HepG2 (cell line): Measurements from ENCODE around the gene ITCH. TPM values are rescaled to one million over a fixed set of nuclear protein-coding genes. Genes with fewer than 3 reads are reported as not detected.

ENCODE experiments used
- ATF7-NPFF ChIP-seq: sonication (generic); formaldehyde crosslinking; IDR thresholded peaks from 2 replicates; pipeline ENCODE4 v1.8.1; 2023; ENCODE audit warnings: mild to moderate bottlenecking, low read depth, missing genetic modification reagents, moderate library complexity
- ELF3 ChIP-seq: IDR thresholded peaks from 2 replicates; pipeline ENCODE4 v1.6.1; 2016; ENCODE audit warnings: missing genetic modification reagents, missing compliant biosample characterization
- FOXC1 ChIP-seq: sonication (generic); formaldehyde crosslinking; IDR thresholded peaks from 2 replicates; pipeline ENCODE4 v1.8.0; 2022; ENCODE audit warnings: mild to moderate bottlenecking, missing genetic modification reagents, borderline replicate concordance
- GZF1 ChIP-seq: sonication (generic); formaldehyde crosslinking; IDR thresholded peaks from 2 replicates; pipeline ENCODE4 v1.5.1; 2020; ENCODE audit warnings: mild to moderate bottlenecking, missing genetic modification reagents
- HDAC1 ChIP-seq: sonication (generic); formaldehyde crosslinking; IDR thresholded peaks from 2 replicates; pipeline ENCODE4 v1.5.1; 2020; ENCODE audit warnings: mild to moderate bottlenecking, missing genetic modification reagents
- HDAC6 ChIP-seq: fragments of 200-600 bp; sonication (generic); IDR thresholded peaks from 2 replicates; pipeline ENCODE4 v1.7.0; 2017; ENCODE audit warnings: mild to moderate bottlenecking, antibody characterized with exemption, low read length, low read depth
- ISL2 ChIP-seq: sonication (generic); formaldehyde crosslinking; IDR thresholded peaks from 2 replicates; pipeline ENCODE4 v1.5.0; 2020; ENCODE audit warnings: missing genetic modification reagents
- KDM2A ChIP-seq: sonication (generic); formaldehyde crosslinking; IDR thresholded peaks from 2 replicates; pipeline ENCODE4 v1.4.0; 2020; ENCODE audit warnings: low read depth, missing genetic modification reagents, borderline replicate concordance
- KLF15 ChIP-seq: sonication (generic); formaldehyde crosslinking; IDR thresholded peaks from 2 replicates; pipeline ENCODE4 v1.8.1; 2023; ENCODE audit warnings: borderline replicate concordance, mild to moderate bottlenecking, inconsistent platforms, missing genetic modification reagents, mixed read lengths
- MYNN ChIP-seq: sonication (generic); formaldehyde crosslinking; IDR thresholded peaks from 2 replicates; pipeline ENCODE4 v1.4.0; 2020; ENCODE audit warnings: mild to moderate bottlenecking, low read depth, missing genetic modification reagents
- NCOA1 ChIP-seq: sonication (generic); formaldehyde crosslinking; IDR thresholded peaks from 2 replicates; pipeline ENCODE4 v1.9.0; 2021; ENCODE audit warnings: missing genetic modification reagents
- SKIL ChIP-seq: sonication (generic); formaldehyde crosslinking; IDR thresholded peaks from 2 replicates; pipeline ENCODE4 v1.8.0; 2022; ENCODE audit warnings: missing genetic modification reagents, mild to moderate bottlenecking, moderate library complexity, borderline replicate concordance
- SNRNP70 ChIP-seq: fragments of 200-400 bp; formaldehyde crosslinking; IDR thresholded peaks from 2 replicates; pipeline ENCODE4 v1.6.1; 2017; ENCODE audit warnings: mild to moderate bottlenecking, low read depth, low read length, moderate library complexity
- ZBTB7B ChIP-seq: sonication (generic); formaldehyde crosslinking; IDR thresholded peaks from 2 replicates; pipeline ENCODE4 v1.4.0; 2020; ENCODE audit warnings: missing genetic modification reagents
- ZFP41 ChIP-seq: sonication (generic); formaldehyde crosslinking; IDR thresholded peaks from 2 replicates; pipeline ENCODE4 v1.4.0; 2020; ENCODE audit warnings: mild to moderate bottlenecking, missing genetic modification reagents, borderline replicate concordance
- ZFYVE20 ChIP-seq: sonication (generic); formaldehyde crosslinking; IDR thresholded peaks from 2 replicates; pipeline ENCODE4 v1.8.0; 2023; ENCODE audit warnings: low read depth, mild to moderate bottlenecking, moderate library complexity, missing genetic modification reagents, borderline replicate concordance
- ZNF20 ChIP-seq: sonication (generic); formaldehyde crosslinking; IDR thresholded peaks from 2 replicates; pipeline ENCODE4 v1.4.0; 2020; ENCODE audit warnings: mild to moderate bottlenecking, moderate library complexity, missing genetic modification reagents
- ZNF235 ChIP-seq: sonication (generic); formaldehyde crosslinking; IDR thresholded peaks from 2 replicates; pipeline ENCODE4 v1.8.1; 2023; ENCODE audit warnings: mild to moderate bottlenecking, missing genetic modification reagents, borderline replicate concordance
- ZNF251 ChIP-seq: sonication (generic); formaldehyde crosslinking; IDR thresholded peaks from 2 replicates; pipeline ENCODE4 v1.9.0; 2021; ENCODE audit warnings: mild to moderate bottlenecking, missing genetic modification reagents
- ZNF256 ChIP-seq: sonication (generic); formaldehyde crosslinking; conservative IDR thresholded peaks from 2 replicates; pipeline ENCODE4 v1.4.0; 2020; ENCODE audit warnings: missing genetic modification reagents
- ZNF276 ChIP-seq: sonication (generic); formaldehyde crosslinking; IDR thresholded peaks from 2 replicates; pipeline ENCODE4 v1.4.0; 2020; ENCODE audit warnings: mild to moderate bottlenecking, low read depth, missing genetic modification reagents
- ZNF317 ChIP-seq: sonication (generic); formaldehyde crosslinking; IDR thresholded peaks from 2 replicates; pipeline ENCODE4 v1.5.0; 2020; ENCODE audit warnings: mild to moderate bottlenecking, missing genetic modification reagents
- ZNF501 ChIP-seq: sonication (generic); formaldehyde crosslinking; IDR thresholded peaks from 2 replicates; pipeline ENCODE4 v1.5.1; 2020; ENCODE audit warnings: mild to moderate bottlenecking, moderate library complexity, missing genetic modification reagents
- ZNF569 ChIP-seq: sonication (generic); formaldehyde crosslinking; IDR thresholded peaks from 2 replicates; pipeline ENCODE4 v1.5.0; 2020; ENCODE audit warnings: mild to moderate bottlenecking, missing genetic modification reagents, moderate library complexity, borderline replicate concordance
- ZNF761 ChIP-seq: sonication (generic); formaldehyde crosslinking; conservative IDR thresholded peaks from 2 replicates; pipeline ENCODE4 v1.4.0; 2020; ENCODE audit warnings: mild to moderate bottlenecking, missing genetic modification reagents
- ZNF772 ChIP-seq: sonication (generic); formaldehyde crosslinking; IDR thresholded peaks from 2 replicates; pipeline ENCODE4 v1.5.0; 2020; ENCODE audit warnings: mild to moderate bottlenecking, missing genetic modification reagents
- ZNF790 ChIP-seq: sonication (generic); formaldehyde crosslinking; IDR thresholded peaks from 2 replicates; pipeline ENCODE4 v1.8.0; 2022; ENCODE audit warnings: missing genetic modification reagents, mild to moderate bottlenecking, borderline replicate concordance
- ZNF816 ChIP-seq: sonication (generic); formaldehyde crosslinking; IDR thresholded peaks from 2 replicates; pipeline ENCODE4 v1.8.0; 2022; ENCODE audit warnings: missing genetic modification reagents, mild to moderate bottlenecking, borderline replicate concordance
- ZNF883 ChIP-seq: sonication (generic); formaldehyde crosslinking; IDR thresholded peaks from 2 replicates; pipeline ENCODE4 v1.5.1; 2020; ENCODE audit warnings: mild to moderate bottlenecking, missing genetic modification reagents; ENCODE audit errors: not compliant biosample characterization
- polyA plus RNA-seq, 8 experiments: library from polyadenylated mRNA; depleted of rRNA in 3 of 8; stranded (reverse) in 7 of 8; unstranded in 1 of 8; fragments of >200 nt; fragmentation: Illumina TruSeq in 4 of 8; extraction: Trizol in 4 of 8; gene quantifications; 2 replicates each; pipeline versions ENCODE4 v1.2.1 to v1.2.3, GENCODE V29; 2011 to 2016; ENCODE audit warnings: low read depth in 4 of 8, missing spikeins in 1 of 8, mixed read lengths in 1 of 8; ENCODE audit not compliant: insufficient read depth in 1 of 8
- total RNA-seq, 5 experiments: library from RNA; depleted of rRNA; stranded (reverse); fragments of >200 nt; fragmentation: Illumina TruSeq; extraction: Trizol; gene quantifications; 2 replicates each; pipeline ENCODE4 v1.2.3, GENCODE V29; 2016; ENCODE audit warnings: low read depth in 1 of 5

ITCH gene
- total and polyA plus RNA-seq, 2 of the 13 experiments (the other 11 are each of a cell fraction or from before 2014, with no cell fraction given): 20.5 to 112 TPM

- TF ChIP-seq ZNF761 (CRISPR knock-in tag) (0 out of 2 replicates have a peak, but pooled peaks have one; percentile 42), ZFYVE20 (CRISPR knock-in tag) (no peak), ZNF569 (CRISPR knock-in tag) (peak; percentile 85; the same call in 1 of the 2 replicates), ZNF317 (CRISPR knock-in tag) (peak; percentile 82), HDAC6 (no peak), ZFP41 (no peak), ZNF883 (CRISPR knock-in tag) (peak; percentile 59), KLF15 (CRISPR knock-in tag) (peak; percentile 91; the same call in 1 of the 2 replicates), GZF1 (CRISPR knock-in tag) (no peak), SNRNP70 (no peak), NCOA1 (CRISPR knock-in tag) (no peak), ZNF501 (CRISPR knock-in tag) (peak; percentile 86), ZNF251 (no peak), FOXC1 (CRISPR knock-in tag) (peak; percentile 94), ZNF276 (CRISPR knock-in tag) (no peak; the same call in 1 of the 2 replicates), ZNF235 (CRISPR knock-in tag) (no peak), ZNF20 (no peak), ZNF256 (peak; percentile 89; the same call in 1 of the 2 replicates), ZNF816 (CRISPR knock-in tag) (peak; percentile 76; the same call in 1 of the 2 replicates), ZNF772 (CRISPR knock-in tag) (no peak; the same call in 1 of the 2 replicates), ELF3 (CRISPR knock-in tag) (peak; percentile 58; the same call in 1 of the 2 replicates), ISL2 (peak; percentile 69), ATF7-NPFF (CRISPR knock-in tag) (no peak; the same call in 1 of the 2 replicates), KDM2A (CRISPR knock-in tag) (peak; percentile 94; the same call in 1 of the 2 replicates), ZBTB7B (CRISPR knock-in tag) (peak; percentile 46; the same call in 1 of the 2 replicates), ZNF790 (CRISPR knock-in tag) (0 out of 2 replicates have a peak, but pooled peaks have one; percentile 9), SKIL (CRISPR knock-in tag) (no peak), HDAC1 (CRISPR knock-in tag) (peak; percentile 55; the same call in 1 of the 2 replicates), MYNN (CRISPR knock-in tag) (no peak)
Observed at GRCh38 chr20:34363062-34363464, at the start of gene ITCH (continued).
